HG03575 (cell line): ENCODE measurements around the gene FHOD3.

Experiments used
- ATAC-seq: cut with Tn5 transposase; IDR thresholded peaks from one replicate; pipeline ENCODE4 v1.9.1; 2021; ENCODE audit not compliant: unreplicated experiment, insufficient number of reproducible peaks, low FRiP score; ENCODE audit errors: extremely low read depth

The FHOD3 gene

DNA sequence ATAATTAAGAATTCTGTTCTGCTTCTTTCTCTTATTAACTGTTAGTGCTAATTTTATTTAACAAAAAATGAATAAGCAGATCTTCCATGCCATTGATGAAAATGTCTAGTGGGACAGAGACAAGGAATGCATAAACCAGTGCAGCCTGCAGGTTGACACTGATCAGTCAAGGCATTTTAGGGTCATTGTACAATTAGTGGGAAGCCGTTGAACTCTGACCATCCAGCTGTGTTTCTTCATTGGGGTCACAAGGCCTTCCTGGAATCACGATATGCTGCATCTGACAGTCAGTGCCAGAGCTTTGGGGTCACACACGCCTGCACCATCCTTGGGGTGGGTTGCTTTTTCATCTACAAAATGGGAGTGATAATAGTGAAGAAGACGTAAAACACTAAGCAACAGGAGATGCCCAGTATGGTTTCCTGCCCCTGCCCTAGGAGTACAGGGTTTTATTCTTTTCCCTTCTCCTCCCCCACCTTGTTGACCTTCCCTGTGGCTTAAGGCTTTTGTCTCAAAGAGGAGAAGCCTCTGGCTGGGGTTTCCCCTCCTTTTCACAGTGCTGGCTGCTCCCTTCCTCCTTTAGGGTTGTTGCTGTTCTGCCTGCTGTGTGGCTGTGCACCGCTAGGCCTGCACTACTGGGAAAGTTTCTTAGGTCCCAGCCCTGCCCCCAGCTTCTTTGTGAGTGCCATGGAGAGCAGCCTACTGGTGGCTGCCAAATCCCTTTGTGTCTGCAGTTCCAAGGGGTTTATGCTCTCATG is 285.7 kb downstream of the FHOD3 start:
- ATAC-seq, result no peak

DNA sequence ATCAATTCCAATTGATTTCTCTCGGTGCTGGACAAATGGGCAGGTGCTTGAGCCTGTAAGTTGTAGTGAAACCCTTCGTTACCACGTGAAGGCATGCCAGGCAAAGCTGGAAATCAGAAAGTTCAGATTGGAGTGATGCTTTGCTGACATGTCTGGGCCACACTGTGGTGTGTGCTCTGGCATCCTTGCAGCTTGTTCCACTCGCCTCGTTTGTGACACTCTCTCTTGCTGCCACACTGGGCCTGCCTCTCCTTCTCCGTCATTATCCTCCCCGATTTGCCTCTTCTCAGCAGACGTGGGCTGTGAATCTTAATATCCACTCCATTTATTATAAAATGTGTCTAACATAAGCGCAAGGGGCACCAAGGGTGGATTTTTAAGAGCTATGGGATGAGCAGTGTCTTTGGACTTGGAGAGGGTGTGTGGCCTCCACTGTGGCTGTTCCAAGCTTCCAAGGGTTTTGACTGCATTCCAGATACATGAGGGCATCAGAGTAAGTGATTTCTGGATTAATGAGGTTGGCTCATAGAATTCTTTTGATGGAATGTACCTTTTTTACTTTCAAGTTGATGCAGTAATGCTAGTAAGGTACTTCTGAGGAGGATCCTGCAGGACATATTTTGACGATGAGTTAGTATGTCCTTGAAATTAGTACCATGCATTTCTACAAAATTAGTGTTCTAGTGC is 292.5 kb downstream of the FHOD3 start:
- ATAC-seq, result no peak

- ATAC-seq, result no peak
Measured at GRCh38 chr18:36590621-36591580, 293.4 kb downstream of the FHOD3 start.

DNA sequence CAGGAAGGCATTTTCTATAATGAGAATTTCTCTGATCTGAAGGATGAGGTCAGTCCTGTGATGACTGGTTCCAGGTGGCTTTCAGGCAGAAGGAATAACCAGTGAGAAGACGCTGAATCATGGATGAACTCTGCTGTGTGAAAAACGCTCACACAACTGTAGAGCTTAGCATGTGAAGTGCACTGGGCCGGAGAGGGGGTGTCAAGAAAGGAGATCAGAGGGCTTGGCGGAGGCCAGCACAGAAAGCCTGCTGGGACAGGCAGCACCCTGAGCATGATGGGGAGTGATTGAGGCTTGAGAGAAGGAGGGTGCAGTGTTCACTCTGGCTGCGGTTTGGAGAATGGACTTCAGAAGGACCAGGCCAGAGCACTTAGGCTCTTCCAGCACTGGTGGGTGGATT is 294.8 kb downstream of the FHOD3 start:
- no peak for ATAC-seq

DNA sequence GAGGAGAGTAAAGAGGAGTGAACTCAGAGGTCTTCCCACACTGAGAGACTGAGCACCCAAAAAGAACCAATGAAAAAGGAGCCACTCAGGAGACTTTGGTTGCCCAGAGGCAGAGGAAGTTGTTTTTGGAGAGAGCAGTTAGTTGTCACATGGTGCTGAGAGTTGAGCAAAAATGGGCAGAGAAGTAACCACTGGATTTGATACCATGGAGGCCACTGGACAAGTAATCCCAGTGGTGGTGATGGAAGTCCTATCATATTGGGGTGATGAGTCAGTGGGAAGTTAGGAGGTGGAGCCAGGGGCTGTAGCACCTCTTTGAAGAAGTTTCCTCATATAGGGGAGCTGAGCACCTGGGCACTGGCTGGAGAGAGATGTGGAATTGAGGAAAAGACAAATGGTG is 295.5 kb downstream of the FHOD3 start:
- no peak for ATAC-seq

DNA sequence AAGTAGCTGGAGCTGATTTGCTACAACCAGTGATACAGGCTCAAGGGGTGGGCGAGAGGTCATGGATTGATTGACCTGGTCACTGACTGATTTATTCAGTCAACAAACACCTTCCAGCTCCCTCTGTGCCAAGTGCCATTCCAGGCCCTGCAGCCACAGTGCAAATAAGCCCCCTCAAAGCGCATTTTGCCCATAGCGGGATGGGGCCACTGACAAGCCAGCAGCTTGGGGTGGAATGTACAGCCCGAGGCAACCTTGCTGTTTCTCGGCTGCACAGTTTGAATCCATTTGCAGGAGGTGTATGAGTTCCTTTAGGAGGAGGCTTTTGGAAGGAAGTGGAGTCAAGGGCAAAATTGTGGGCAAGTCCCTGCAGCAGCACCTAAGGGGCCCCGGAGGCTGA is 296.1 kb downstream of the FHOD3 start:
- ATAC-seq, result no peak

- ATAC-seq, result no peak
Measured at GRCh38 chr18:36594621-36595020, 297.1 kb downstream of the FHOD3 start.

DNA sequence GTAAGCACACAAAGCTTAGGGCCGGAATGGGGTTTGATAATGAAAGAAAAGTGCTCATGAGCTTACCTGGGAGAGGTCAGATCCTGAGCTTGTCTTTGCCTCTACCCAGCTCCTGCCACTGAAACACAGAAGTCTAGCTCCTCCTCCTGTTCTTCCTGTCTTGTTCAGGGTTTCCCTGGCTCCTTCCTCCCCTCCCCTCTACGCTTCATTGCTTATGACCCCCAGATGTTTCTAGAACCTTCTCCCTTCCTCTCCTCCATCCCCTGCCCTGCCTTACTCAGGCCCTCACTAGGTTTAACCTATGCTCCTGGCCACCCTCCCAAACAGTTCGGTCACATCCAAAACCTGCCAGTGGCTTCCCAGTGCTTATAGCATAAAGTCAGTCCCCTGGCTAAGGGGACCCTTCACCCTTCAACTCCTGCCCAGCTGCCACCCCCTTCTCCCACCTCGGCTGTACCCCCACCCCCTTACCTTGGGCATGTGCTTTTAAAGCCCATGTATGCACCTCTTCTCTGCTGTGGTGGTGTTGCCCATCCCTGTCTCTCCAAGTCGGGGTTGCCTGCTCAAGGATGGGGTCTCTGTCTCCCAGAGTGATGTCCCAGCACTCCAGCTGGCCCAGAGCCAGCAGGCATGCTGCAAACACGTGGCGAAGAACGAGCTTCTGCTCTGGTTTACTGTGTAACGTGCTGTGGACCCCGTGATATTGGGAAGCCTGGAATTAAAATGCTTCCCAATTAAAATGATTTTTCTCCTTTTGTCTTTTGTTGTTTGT is 297.7 kb downstream of the FHOD3 start:
- no peak for ATAC-seq

DNA sequence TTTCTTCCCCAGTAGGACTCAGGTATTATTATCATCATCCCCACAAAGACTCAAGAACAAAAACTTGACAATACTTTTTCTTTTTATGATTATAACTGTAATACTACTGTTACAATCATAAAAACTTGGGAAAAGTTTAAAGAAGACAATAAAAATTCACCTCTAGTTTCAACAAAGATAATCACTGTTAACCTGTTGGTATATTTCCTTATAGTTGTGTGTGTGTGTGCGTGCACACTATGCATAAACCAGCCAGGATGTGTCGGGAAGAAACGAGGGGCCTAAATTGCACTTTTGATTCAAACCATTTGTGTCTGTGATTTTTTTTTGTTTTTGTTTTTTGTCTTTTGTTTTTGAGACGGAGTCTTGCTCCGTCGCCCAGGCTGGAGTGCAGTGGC is 298.3 kb downstream of the FHOD3 start:
- ATAC-seq, result no peak

GRCh38 chr18:36597636-36598035 is 300.1 kb downstream of the FHOD3 start:
- ATAC-seq, result no peak

GRCh38 chr18:36600548-36600947 is 303.0 kb downstream of the FHOD3 start:
- ATAC-seq, result no peak

DNA sequence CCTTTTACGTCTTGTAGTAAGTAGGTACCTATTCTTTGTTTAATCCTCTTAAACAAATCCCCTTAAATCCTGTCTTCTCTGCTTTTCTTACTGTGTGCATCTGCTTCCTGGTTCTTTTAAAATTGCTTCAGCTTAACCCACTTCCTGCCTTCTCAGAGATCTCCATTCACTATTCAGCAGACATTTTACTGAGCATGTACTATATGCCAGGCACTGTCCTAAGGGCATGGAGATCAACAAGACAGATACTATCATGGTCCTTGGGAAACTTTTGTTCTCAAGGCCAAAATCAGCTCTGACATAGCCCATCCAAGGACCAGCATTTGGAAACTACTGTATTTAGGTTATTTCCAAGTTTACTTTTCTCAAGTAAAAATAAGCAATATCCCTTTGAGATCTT is 303.8 kb downstream of the FHOD3 start:
- no peak for ATAC-seq

- ATAC-seq, result no peak
Measured at GRCh38 chr18:36602071-36602470, 304.6 kb downstream of the FHOD3 start.

GRCh38 chr18:36602620-36603019 is 305.1 kb downstream of the FHOD3 start:
- ATAC-seq, result no peak

DNA sequence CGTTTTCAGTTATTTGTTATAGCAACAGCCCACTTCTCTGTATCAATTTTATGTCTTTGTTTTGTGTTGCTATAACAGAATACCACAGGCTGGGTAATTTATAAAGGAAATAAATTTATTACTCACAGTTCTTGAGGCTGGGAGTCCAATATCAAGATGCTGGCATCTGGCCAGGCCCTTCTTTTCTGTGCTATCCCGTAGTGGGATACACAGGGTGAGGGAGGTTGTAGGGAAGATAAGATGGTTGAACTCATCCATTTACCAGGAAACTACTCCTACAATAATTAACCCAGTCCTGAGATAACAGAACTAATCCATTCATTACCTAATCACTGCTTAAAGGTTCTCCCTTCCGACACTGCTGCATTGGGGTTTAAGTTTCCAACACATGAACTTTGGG is 310.6 kb downstream of the FHOD3 start:
- no peak for ATAC-seq

DNA sequence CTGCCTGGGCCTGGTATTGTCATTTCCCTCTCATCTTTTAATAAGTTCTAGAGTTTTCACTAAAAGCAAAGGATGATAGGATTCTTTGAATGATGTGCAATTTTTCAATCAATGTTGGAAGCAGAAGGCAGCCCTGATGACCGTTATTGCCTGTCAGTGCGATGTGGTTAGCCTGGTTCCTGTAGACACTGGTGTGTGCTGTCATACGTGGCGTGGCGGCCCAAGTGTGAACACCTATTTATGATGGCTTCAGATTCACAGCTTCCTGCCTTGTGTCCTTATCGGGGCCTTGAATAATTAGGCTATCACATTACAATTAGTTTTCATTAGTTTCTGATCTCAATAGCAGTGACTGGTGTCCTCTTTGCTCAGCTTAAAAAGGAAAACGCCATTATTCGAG is 312.7 kb downstream of the FHOD3 start:
- no peak for ATAC-seq

GRCh38 chr18:36610661-36611060 is 313.1 kb downstream of the FHOD3 start:
- no peak for ATAC-seq

- no peak for ATAC-seq
Measured at GRCh38 chr18:36613069-36613468, 315.6 kb downstream of the FHOD3 start.

DNA sequence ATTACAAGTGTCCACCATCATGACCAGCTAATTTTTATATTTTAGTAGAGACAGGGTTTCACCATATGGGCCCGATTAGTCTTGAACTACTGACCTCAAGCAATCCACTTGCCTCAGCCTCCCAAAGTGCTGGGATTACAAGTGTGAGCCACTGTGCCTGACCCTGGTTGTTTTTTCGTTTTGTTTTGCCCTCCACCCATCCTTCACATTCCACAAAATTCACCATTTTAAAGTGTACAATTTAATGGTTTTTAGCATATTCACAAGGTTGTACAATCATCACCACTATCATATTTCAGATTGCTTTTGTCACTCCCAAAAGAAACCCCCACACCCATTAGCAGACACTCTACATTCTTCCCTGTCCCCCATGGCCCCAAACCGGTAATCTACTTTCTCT is 316.3 kb downstream of the FHOD3 start:
- ATAC-seq, result no peak
